ENCODE measurements around the gene CENPH. TPM values are rescaled to one million over a fixed set of nuclear protein-coding genes. Genes with fewer than 3 reads are reported as not detected.

The CENPH gene
- total and polyA plus RNA-seq, 12 donors = 1.9 to 5.1 (median 2.8) TPM

- peaks cover 0 to 3% (median 0%) of the 10 kb centered on the region in 11 donors for H3K9me3 ChIP-seq
- DNase-seq (no peak), ATAC-seq (no peak)
- H3K36me3 ChIP-seq = no peaks in the 10 kb centered on the region
- TF ChIP-seq CTCF (IDR thresholded peaks at IDR 0.05) = no peak
- intact Hi-C loops (cut with DNase I) = loop anchor here in 4 of 10 donors (10.0 kb wide), 4 partner anchors 46 to 174 kb away; partner anchors contain the start of genes CCDC125 (in 1 of the 4) and CDK7 (in 1 of the 4)
- H3K27me3 ChIP-seq = no peaks in the 10 kb centered on the region
- no peak overlapping the region for H3K4me3 ChIP-seq
- 86 to 89% methylated on average over 16 of the region's 16 CpGs for WGBS, 2 donors
- no peak overlapping the region for H3K27ac ChIP-seq
- no peaks in the 10 kb centered on the region for H3K4me1 ChIP-seq
These were observed 28.7 kb upstream of the CENPH start for GRCh38 chr5:69160651-69161050.

GRCh38 chr5:69166686-69167492 is 22.5 kb upstream of the CENPH start, which contains the start of gene CCNB1:
CCNB1 (plus strand) TSS chr5:69167150; CDS start chr5:69167263, 113 bp downstream.
- WGBS, 2 donors = 1 to 2% methylated on average over 49 to 50 of the region's 50 CpGs
- peak in 1 of 9 donors; percentile 28 for TF ChIP-seq CTCF (IDR thresholded peaks at IDR 0.05)
- Histone ChIP-seq H3K36me3 (peaks cover 0 to 15% (median 0%) of the 10 kb centered on the region in 9 donors), H3K4me3 (peak within 1 kb of the TSS; percentile 47 to 82 (median 68)), H3K27ac (peak within 1 kb of the TSS in 6 of 10 donors; percentile 23 to 67 (median 48)), H3K4me1 (peaks cover 3 to 24% (median 10%) of the 10 kb centered on the region in 9 donors), H3K27me3 (no peaks in the 10 kb centered on the region), H3K9me3 (peaks cover 0 to 3% (median 0%) of the 10 kb centered on the region in 11 donors)
- intact Hi-C loops (cut with DNase I) = loop anchor here in 5 of 10 donors (2.0 to 10.0 kb wide), 8 partner anchors 22 to 168 kb away; partner anchors contain the start of genes CCDC125 (in 2 of the 5), CDK7 (in 2 of the 5) and CENPH (in 1 of the 5)
- DNase-seq (peak; percentile 97 to 98), ATAC-seq (peak; percentile 100)

GRCh38 chr5:69167493-69167855 is 21.9 kb upstream of the CENPH start:
- Histone ChIP-seq H3K27me3 (no peaks in the 10 kb centered on the region), H3K4me3 (peak overlapping the region; percentile 47 to 82 (median 68)), H3K27ac (peak overlapping the region in 3 of 10 donors; percentile 36 to 67 (median 56)), H3K4me1 (peaks cover 3 to 24% (median 10%) of the 10 kb centered on the region in 9 donors), H3K36me3 (peaks cover 0 to 21% (median 0%) of the 10 kb centered on the region in 9 donors), H3K9me3 (no peaks in the 10 kb centered on the region)
- DNase-seq (no peak), ATAC-seq (no peak)
- 1 to 2% methylated on average over 11 of the region's 11 CpGs for WGBS, 2 donors
- intact Hi-C loops (cut with DNase I) = loop anchor here in 5 of 10 donors (2.0 to 10.0 kb wide), 8 partner anchors 21 to 167 kb away; partner anchors contain the start of genes CCDC125 (in 2 of the 5), CDK7 (in 2 of the 5) and CENPH (in 1 of the 5)
- TF ChIP-seq CTCF (IDR thresholded peaks at IDR 0.05) = no peak

GRCh38 chr5:69167929-69168328 is 21.5 kb upstream of the CENPH start:
- Histone ChIP-seq H3K27me3 (no peaks in the 10 kb centered on the region), H3K36me3 (peaks cover 0 to 25% (median 0%) of the 10 kb centered on the region in 9 donors), H3K9me3 (no peaks in the 10 kb centered on the region), H3K4me1 (peaks cover 3 to 24% (median 10%) of the 10 kb centered on the region in 9 donors), H3K4me3 (peak overlapping the region in 8 of 10 donors; percentile 47 to 82 (median 70)), H3K27ac (peak overlapping the region in 1 of 10 donors; percentile 67)
- no peak for ATAC-seq
- no peak for TF ChIP-seq CTCF (IDR thresholded peaks at IDR 0.05)
- 30 to 37% methylated on average over 8 of the region's 8 CpGs for WGBS, 2 donors
- no peak for DNase-seq
- intact Hi-C loops (cut with DNase I) = loop anchor here in 5 of 10 donors (2.0 to 10.0 kb wide), 8 partner anchors 21 to 167 kb away; partner anchors contain the start of genes CCDC125 (in 2 of the 5), CDK7 (in 2 of the 5) and CENPH (in 1 of the 5)
